HepG2 (cell line): Measurements from ENCODE around the gene FBXW5. TPM values are rescaled to one million over a fixed set of nuclear protein-coding genes. Genes with fewer than 3 reads are reported as not detected.

Source experiments
- ATAC-seq: fragments of 200-7000 bp; cut with Tn5 transposase; 3 replicates; pipeline ENCODE4 v1.9.1; 2020; ENCODE audit warnings: mild to moderate bottlenecking, moderate library complexity
- BruUV-seq: library from RNA; stranded (reverse); fragments of 400-500 nt; replicated peaks from 2 replicates; lab custom pipeline; 2021; lab: Mats Ljungman, UMichigan
- CTCF ChIA-PET: fragments of 300-600 bp; formaldehyde crosslinking; extraction: SDS; loops from one replicate; lab custom pipeline; 2021; ENCODE audit warnings: low total read pairs, inconsistent platforms, low intra/inter-chr PET ratio; lab: Yijun Ruan, JAX
- POLR2A ChIA-PET: fragments of 350-600 bp; sonication (Branson Sonifier 250); formaldehyde crosslinking; loops from one replicate; lab custom pipeline; 2020; ENCODE audit warnings: antibody characterized with exemption, inconsistent platforms; lab: Yijun Ruan, JAX
- DNase-seq: peaks from one replicate; pipeline ENCODE4 v3.0.0-alpha.2; 2015; ENCODE audit warnings: low spot score
- FAIRE-seq: peaks from 3 replicates; lab custom pipeline; 2011; peaks lifted over from hg19 to GRCh38; lab: Jason Lieb, UNC
- H2AFZ ChIP-seq: one replicate; pipeline ENCODE4 v1.6.1; 2011; ENCODE audit warnings: low read length, inconsistent platforms
- H3K27ac ChIP-seq: fragments of 300-600 bp; 3 replicates; pipeline ENCODE4 v1.8.0; 2011; ENCODE audit warnings: mixed run types, mild to moderate bottlenecking, mixed read lengths, low read length, inconsistent platforms; ENCODE audit not compliant: insufficient read depth; ENCODE audit errors: extremely low read length
- H3K27me3 ChIP-seq, 2 experiments: fragments of 200-600 bp in 1 of 2; 2 replicates in 1 of 2; 3 replicates in 1 of 2; pipeline versions ENCODE4 v1.6.0 to v1.8.0; 2011; ENCODE audit warnings: low read length in 2 of 2, mild to moderate bottlenecking in 2 of 2, moderate library complexity in 2 of 2, inconsistent platforms in 1 of 2; ENCODE audit not compliant: insufficient read depth in 2 of 2, control insufficient read depth in 1 of 2
- H3K36me3 ChIP-seq, 2 experiments: fragments of 200-600 bp in 1 of 2; replicated peaks in 1 of 2; 2 replicates in 1 of 2; 3 replicates in 1 of 2; pipeline versions ENCODE4 v1.5.1 to v1.8.0; 2011; ENCODE audit warnings: low read length in 2 of 2, inconsistent platforms in 1 of 2; ENCODE audit not compliant: insufficient read depth in 2 of 2, control insufficient read depth in 1 of 2
- H3K4me1 ChIP-seq: 2 replicates; pipeline ENCODE4 v1.5.1; 2012; ENCODE audit warnings: low read length, inconsistent platforms; ENCODE audit not compliant: insufficient read depth
- H3K4me2 ChIP-seq: 2 replicates; pipeline ENCODE4 v1.6.0; 2011; ENCODE audit warnings: low read depth, low read length, inconsistent platforms
- H3K4me3 ChIP-seq, 3 experiments: fragments of 200-600 bp in 1 of 3; sonication (generic), shearing (Covaris generic) in 1 of 3; replicated peaks in 1 of 3; 2 replicates each; pipeline ENCODE4 v1.5.1; 2011 to 2016; ENCODE audit warnings: low read length in 3 of 3, inconsistent platforms in 2 of 3, low read depth in 2 of 3, mild to moderate bottlenecking in 2 of 3, control low read depth in 1 of 3, mixed read lengths in 1 of 3; ENCODE audit not compliant: insufficient read depth in 1 of 3
- H3K79me2 ChIP-seq: one replicate; pipeline ENCODE4 v1.6.1; 2011; ENCODE audit warnings: low read length, inconsistent platforms; ENCODE audit not compliant: insufficient read depth
- H3K9ac ChIP-seq: 2 replicates; pipeline ENCODE4 v1.6.0; 2011; ENCODE audit warnings: mild to moderate bottlenecking, low read depth, low read length, inconsistent platforms; ENCODE audit not compliant: insufficient read depth
- H3K9me3 ChIP-seq: 2 replicates; pipeline ENCODE4 v1.5.1; 2012; ENCODE audit warnings: mild to moderate bottlenecking, low read length
- H4K20me1 ChIP-seq: 2 replicates; pipeline ENCODE4 v1.6.0; 2011; ENCODE audit warnings: inconsistent platforms, mild to moderate bottlenecking, low read length, moderate library complexity; ENCODE audit not compliant: insufficient read depth
- DNMT3B ChIP-seq: conservative IDR thresholded peaks from 2 replicates; pipeline ENCODE4 v1.6.1; 2016; ENCODE audit warnings: missing biosample characterization, control low read depth
- ESRRA ChIP-seq: sonication (generic); formaldehyde crosslinking; IDR thresholded peaks from 2 replicates; pipeline ENCODE4 v1.5.1; 2020; ENCODE audit warnings: mild to moderate bottlenecking, low read depth, missing genetic modification reagents
- HNF4G ChIP-seq, 2 experiments: sonication (generic) in 1 of 2; formaldehyde crosslinking in 1 of 2; IDR thresholded peaks; 2 replicates each; pipeline versions ENCODE4 v1.4.0 to v1.6.1; 2011 to 2020; ENCODE audit warnings: borderline replicate concordance in 2 of 2, low read depth in 2 of 2, mild to moderate bottlenecking in 2 of 2, low read length in 1 of 2, missing genetic modification reagents in 1 of 2, moderate library complexity in 1 of 2
- KDM5B ChIP-seq: sonication (generic); formaldehyde crosslinking; IDR thresholded peaks from 2 replicates; pipeline ENCODE4 v1.4.0; 2020; ENCODE audit warnings: missing genetic modification reagents, mild to moderate bottlenecking, borderline replicate concordance
- KLF15 ChIP-seq: sonication (generic); formaldehyde crosslinking; IDR thresholded peaks from 2 replicates; pipeline ENCODE4 v1.8.1; 2023; ENCODE audit warnings: borderline replicate concordance, mild to moderate bottlenecking, inconsistent platforms, missing genetic modification reagents, mixed read lengths
- KLF16 ChIP-seq, 2 experiments: sonication (generic) in 1 of 2; formaldehyde crosslinking in 1 of 2; IDR thresholded peaks; 2 replicates each; pipeline versions ENCODE4 v1.6.1 to v1.8.0; 2016 to 2023; ENCODE audit warnings: missing genetic modification reagents in 2 of 2, missing compliant biosample characterization in 1 of 2
- PHF8 ChIP-seq: sonication (generic); formaldehyde crosslinking; IDR thresholded peaks from 2 replicates; pipeline ENCODE4 v1.5.0; 2020; ENCODE audit warnings: missing genetic modification reagents
- PPARG ChIP-seq: conservative IDR thresholded peaks from 2 replicates; pipeline ENCODE4 v1.6.1; 2016; ENCODE audit warnings: missing biosample characterization, missing genetic modification reagents
- SOX5 ChIP-seq: IDR thresholded peaks from 2 replicates; pipeline ENCODE4 v1.6.1; 2016; ENCODE audit warnings: borderline replicate concordance
- SPEN ChIP-seq: sonication (generic); formaldehyde crosslinking; IDR thresholded peaks from 2 replicates; pipeline ENCODE4 v1.5.1; 2020; ENCODE audit warnings: low read depth, mild to moderate bottlenecking, missing genetic modification reagents
- ZNF224 ChIP-seq: sonication (generic); formaldehyde crosslinking; IDR thresholded peaks from 2 replicates; pipeline ENCODE4 v1.5.0; 2020; ENCODE audit warnings: mild to moderate bottlenecking, missing genetic modification reagents
- ZNF232 ChIP-seq: sonication (generic); formaldehyde crosslinking; IDR thresholded peaks from 2 replicates; pipeline ENCODE4 v1.4.0; 2020; ENCODE audit warnings: missing genetic modification reagents, borderline replicate concordance
- ZNF234 ChIP-seq: sonication (generic); formaldehyde crosslinking; conservative IDR thresholded peaks from 2 replicates; pipeline ENCODE4 v1.5.1; 2020; ENCODE audit warnings: mild to moderate bottlenecking, missing genetic modification reagents
- ZNF333 ChIP-seq: sonication (generic); formaldehyde crosslinking; IDR thresholded peaks from 2 replicates; pipeline ENCODE4 v1.4.0; 2020; ENCODE audit warnings: mild to moderate bottlenecking, missing genetic modification reagents, borderline replicate concordance
- ZNF337 ChIP-seq: sonication (generic); formaldehyde crosslinking; IDR thresholded peaks from 2 replicates; pipeline ENCODE4 v1.5.1; 2020; ENCODE audit warnings: missing genetic modification reagents, low read depth, mild to moderate bottlenecking, borderline replicate concordance
- WGBS: methylation state at CpG from one replicate; pipeline ENCODE4 v1.1.6; 2017; ENCODE audit warnings: low lambda C conversion rate; 5-methylcytosine and 5-hydroxymethylcytosine counted together
- in situ Hi-C: cut with HindIII; loops from 2 replicates; pipeline ENCODE4 v1.10.0; 2017; ENCODE audit warnings: low pct_unique_long_range_greater_than_20kb; ENCODE audit not compliant: extremely low pct_ligation_motif_present
- intact Hi-C: fragments of 100-400 bp; cut with micrococcal nuclease; formaldehyde crosslinking; loops from one replicate; pipeline ENCODE4 v1.10.0; 2022; ENCODE audit not compliant: unreplicated experiment
- polyA plus RNA-seq, 8 experiments: library from polyadenylated mRNA; depleted of rRNA in 3 of 8; stranded (reverse) in 7 of 8; unstranded in 1 of 8; fragments of >200 nt; fragmentation: Illumina TruSeq in 4 of 8; extraction: Trizol in 4 of 8; gene quantifications; 2 replicates each; pipeline versions ENCODE4 v1.2.1 to v1.2.3, GENCODE V29; 2011 to 2016; ENCODE audit warnings: low read depth in 4 of 8, missing spikeins in 1 of 8, mixed read lengths in 1 of 8; ENCODE audit not compliant: insufficient read depth in 1 of 8
- total RNA-seq, 5 experiments: library from RNA; depleted of rRNA; stranded (reverse); fragments of >200 nt; fragmentation: Illumina TruSeq; extraction: Trizol; gene quantifications; 2 replicates each; pipeline ENCODE4 v1.2.3, GENCODE V29; 2016; ENCODE audit warnings: low read depth in 1 of 5
- TF ChIP-seq, protein P1 (sequence below): sonication (generic); formaldehyde crosslinking; IDR thresholded peaks from 2 replicates; pipeline ENCODE4 v1.4.0; 2020; ENCODE audit warnings: mild to moderate bottlenecking, missing genetic modification reagents
- TF ChIP-seq, protein P2 (sequence below): sonication (generic); IDR thresholded peaks from 2 replicates; pipeline ENCODE4 v1.6.1; 2016; ENCODE audit warnings: low read depth, borderline replicate concordance

FBXW5 gene
- total and polyA plus RNA-seq, 2 of the 13 experiments (the other 11 are each of a cell fraction or from before 2014, with no cell fraction given), result 52.0 to 60.4 TPM

DNA sequence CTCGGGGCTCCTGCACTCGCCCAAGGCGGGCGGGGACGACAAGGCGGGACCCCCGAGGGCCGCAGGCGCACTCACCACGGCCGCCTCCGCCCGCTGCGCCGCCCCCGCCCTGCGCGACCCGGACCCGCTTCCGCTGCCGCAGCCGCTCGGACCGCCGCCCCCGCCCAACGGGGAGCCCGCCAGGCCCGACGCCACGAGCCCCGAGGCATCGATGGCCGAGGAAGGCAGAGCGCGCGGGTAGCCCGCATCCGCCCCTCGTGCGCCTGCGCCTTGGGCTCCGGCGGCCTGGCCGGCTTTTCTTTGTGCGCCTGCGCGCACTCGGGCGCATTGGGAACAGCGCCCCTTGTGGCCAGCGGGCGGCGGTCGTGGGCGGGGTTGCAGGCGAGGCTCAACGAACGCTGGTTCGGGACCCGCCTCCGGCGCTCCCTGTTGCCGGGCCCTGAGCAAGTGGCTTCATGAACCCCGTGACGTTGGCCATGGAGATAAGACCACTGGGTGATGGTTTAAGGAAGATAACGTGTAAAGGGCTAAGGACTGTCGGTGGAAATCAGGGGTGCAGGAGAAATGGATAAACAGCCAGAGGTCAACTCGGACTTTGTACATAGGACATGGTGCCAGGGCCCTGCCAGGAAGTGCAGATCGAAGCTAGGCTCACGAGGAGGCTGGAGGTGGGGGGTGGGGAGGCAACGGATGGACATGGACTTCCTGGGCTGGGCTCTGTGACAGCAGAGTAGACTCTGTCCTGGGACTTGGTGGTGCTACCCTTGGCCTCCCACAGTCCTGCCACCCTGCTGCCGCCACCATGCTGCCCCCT lies at the start of gene FBXW5, which contains the start of gene C8G (continued):
- TF ChIP-seq ESRRA (CRISPR knock-in tag), result 0 out of 2 replicates have a peak, but pooled peaks have one; percentile 41
- TF ChIP-seq ZNF232, result no peak
- peak in 1 of 2 experiments; percentile 63; a peak in 1 of 4 replicates for TF ChIP-seq KLF16 (CRISPR knock-in tag; IDR thresholded peaks at IDR 0.05)

DNA sequence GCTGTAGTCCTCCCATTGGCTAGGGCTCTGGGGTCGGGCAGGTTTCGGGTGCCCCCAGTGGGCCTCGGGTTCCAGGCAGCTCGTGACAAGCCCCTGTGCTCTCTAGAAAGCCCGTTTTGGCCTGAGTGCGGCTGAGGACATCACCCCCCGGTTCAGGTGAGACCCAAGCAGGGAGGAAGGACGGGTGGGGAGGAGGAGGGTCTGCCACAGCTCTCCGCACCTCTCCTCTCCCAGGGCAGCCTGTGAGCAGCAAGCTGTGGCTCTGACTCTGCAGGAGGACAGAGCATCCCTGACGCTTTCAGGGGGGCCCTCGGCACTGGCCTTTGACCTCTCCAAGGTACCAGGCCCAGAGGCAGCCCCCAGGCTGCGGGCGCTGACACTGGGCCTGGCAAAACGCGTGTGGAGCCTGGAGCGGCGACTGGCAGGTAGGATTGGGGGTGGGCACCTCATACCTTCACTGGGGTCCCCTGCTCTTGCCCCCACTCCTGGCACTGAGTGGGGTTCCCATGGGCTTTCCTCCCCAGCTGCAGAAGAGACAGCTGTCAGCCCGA lies 48.4 kb upstream of the FBXW5 start:
- ATAC-seq (no peak), FAIRE-seq (no peak), DNase-seq (no peak)
- POLR2A ChIA-PET, result interaction anchor here (0.9 to 2.7 kb wide), 6 partner anchors 9 to 264 kb away, joined by 3 to 22 read pairs (median 4); no protein-coding TSS in a partner anchor
- BruUV-seq, result TSS peak; percentile 89
- CTCF ChIA-PET, result no interaction called here
- H3K36me3 ChIP-seq, result no peaks in the 10 kb centered on the region
- H3K79me2 ChIP-seq, result peaks cover 5% of the 10 kb centered on the region
- peaks cover 71% of the 10 kb centered on the region for H3K4me1 ChIP-seq
- H3K4me2 ChIP-seq, result peak overlapping the region; percentile 92
- peaks cover under 1 to 5% of the 10 kb centered on the region in 2 experiments; a peak in 2 of 5 replicates for H3K27me3 ChIP-seq
- no peak overlapping the region for H2AFZ ChIP-seq
- intact Hi-C loops, result loop anchor here (2.0 kb wide), 1 partner anchor 46 kb away; no protein-coding TSS in a partner anchor
- in situ Hi-C loops, result no loop called here
- WGBS, result 61% methylated on average over 5 of the region's 18 CpGs
- H3K4me3 ChIP-seq, result peak overlapping the region; percentile 61 to 83 (median 73)
- H3K27ac ChIP-seq, result peak overlapping the region; percentile 52
- H3K9me3 ChIP-seq, result no peaks in the 10 kb centered on the region
- H4K20me1 ChIP-seq, result no peaks in the 10 kb centered on the region
- H3K9ac ChIP-seq, result peak overlapping the region; percentile 68
- TF ChIP-seq PPARG, result no peak
- TF ChIP-seq PHF8 (CRISPR knock-in tag), result no peak
- TF ChIP-seq ZNF234, result no peak
- 0 out of 2 replicates have a peak, but pooled peaks have one; percentile 15 for TF ChIP-seq KDM5B (CRISPR knock-in tag)
- no peak for TF ChIP-seq DNMT3B (CRISPR knock-in tag)
- 0 out of 2 replicates have a peak, but pooled peaks have one; percentile 35 for TF ChIP-seq SPEN (CRISPR knock-in tag)
- TF ChIP-seq ZNF337 (CRISPR knock-in tag), result no peak
- TF ChIP-seq KLF15, result 0 out of 2 replicates have a peak, but pooled peaks have one; percentile 1
- TF ChIP-seq, protein P1, sequence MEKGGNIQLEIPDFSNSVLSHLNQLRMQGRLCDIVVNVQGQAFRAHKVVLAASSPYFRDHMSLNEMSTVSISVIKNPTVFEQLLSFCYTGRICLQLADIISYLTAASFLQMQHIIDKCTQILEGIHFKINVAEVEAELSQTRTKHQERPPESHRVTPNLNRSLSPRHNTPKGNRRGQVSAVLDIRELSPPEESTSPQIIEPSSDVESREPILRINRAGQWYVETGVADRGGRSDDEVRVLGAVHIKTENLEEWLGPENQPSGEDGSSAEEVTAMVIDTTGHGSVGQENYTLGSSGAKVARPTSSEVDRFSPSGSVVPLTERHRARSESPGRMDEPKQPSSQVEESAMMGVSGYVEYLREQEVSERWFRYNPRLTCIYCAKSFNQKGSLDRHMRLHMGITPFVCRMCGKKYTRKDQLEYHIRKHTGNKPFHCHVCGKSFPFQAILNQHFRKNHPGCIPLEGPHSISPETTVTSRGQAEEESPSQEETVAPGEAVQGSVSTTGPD, result no peak
- TF ChIP-seq HNF4G (IDR thresholded peaks at IDR 0.05; ENCODE audit: borderline replicate concordance, low read depth, low read length), result no peak
- no peak for TF ChIP-seq HNF4G (CRISPR knock-in tag; IDR thresholded peaks at IDR 0.05; ENCODE audit: borderline replicate concordance, low read depth)
- TF ChIP-seq, protein P2, sequence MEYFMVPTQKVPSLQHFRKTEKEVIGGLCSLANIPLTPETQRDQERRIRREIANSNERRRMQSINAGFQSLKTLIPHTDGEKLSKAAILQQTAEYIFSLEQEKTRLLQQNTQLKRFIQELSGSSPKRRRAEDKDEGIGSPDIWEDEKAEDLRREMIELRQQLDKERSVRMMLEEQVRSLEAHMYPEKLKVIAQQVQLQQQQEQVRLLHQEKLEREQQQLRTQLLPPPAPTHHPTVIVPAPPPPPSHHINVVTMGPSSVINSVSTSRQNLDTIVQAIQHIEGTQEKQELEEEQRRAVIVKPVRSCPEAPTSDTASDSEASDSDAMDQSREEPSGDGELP, result no peak
- TF ChIP-seq ZNF333, result 0 out of 2 replicates have a peak, but pooled peaks have one; percentile 47
- no peak for TF ChIP-seq SOX5
- TF ChIP-seq ZNF224, result no peak
